Forelimb muscle (tissue), 1 donor: ENCODE results near the gene NTM. TPM values are rescaled to one million over a fixed set of nuclear protein-coding genes. Genes with fewer than 3 reads are reported as not detected.
"Not testable (repeated sequence)": the region's sequence is repeated elsewhere in the genome, so short reads cannot be mapped to it uniquely, and the experiment has no call there.

Experiments used
- DNase-seq: peaks from one replicate; pipeline ENCODE4 v3.0.0-alpha.2; 2013; ENCODE audit warnings: low read depth
- polyA plus RNA-seq: library from polyadenylated mRNA; unstranded; fragments of 120-200 nt; gene quantifications from one replicate; pipeline ENCODE4 v1.2.1, GENCODE V29; 2013; ENCODE audit not compliant: insufficient read length

The NTM gene
- polyA plus RNA-seq, 1 donor, result 15.0 TPM

DNA sequence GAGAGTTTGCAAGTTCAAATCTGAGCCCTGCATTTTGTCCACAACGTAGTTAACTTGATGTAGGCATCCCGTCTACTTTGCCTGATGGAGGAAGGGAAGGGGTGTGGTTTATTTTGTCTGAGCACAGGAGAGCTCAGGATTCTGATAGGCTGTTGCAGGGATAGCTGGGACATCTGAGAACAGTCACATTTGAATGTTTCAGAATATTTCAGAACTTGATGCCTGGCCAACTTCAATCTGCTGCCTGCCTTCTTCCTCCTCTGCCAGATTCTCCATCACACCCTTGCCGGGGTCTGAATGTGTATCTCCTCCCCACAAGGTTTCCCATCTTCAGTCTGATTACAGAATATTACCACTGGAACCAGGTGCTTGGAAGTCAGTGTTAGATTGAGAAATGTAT is 51.6 kb downstream of the NTM start:
- DNase-seq, result no peak

- no peak for DNase-seq
These were observed 52.1 kb downstream of the NTM start for GRCh38 chr11:131422496-131422895.

- DNase-seq, result no peak
These were observed 53.3 kb downstream of the NTM start for GRCh38 chr11:131423688-131424087.

GRCh38 chr11:131424257-131424876 is 54.0 kb downstream of the NTM start:
- DNase-seq, result not testable (repeated sequence)

DNA sequence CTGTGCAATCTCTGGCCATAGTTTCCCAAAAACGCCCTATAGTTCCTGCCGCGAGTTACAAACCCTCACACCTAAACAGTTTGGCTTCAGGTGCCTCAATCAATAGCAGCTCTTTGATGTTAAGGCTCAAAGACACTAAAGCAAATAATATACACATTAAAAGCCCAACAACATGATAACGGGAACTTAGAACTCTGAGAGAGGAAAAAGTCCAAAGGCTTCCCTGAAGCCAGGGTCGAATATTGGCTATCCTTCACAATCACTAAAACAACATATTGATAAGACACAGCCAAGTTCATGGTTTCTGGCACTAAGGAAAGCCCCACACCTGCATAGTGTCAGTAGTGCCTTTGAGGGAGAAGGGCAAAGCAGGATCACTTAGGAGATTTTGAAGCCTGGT is 54.9 kb downstream of the NTM start:
- DNase-seq, result no peak

DNA sequence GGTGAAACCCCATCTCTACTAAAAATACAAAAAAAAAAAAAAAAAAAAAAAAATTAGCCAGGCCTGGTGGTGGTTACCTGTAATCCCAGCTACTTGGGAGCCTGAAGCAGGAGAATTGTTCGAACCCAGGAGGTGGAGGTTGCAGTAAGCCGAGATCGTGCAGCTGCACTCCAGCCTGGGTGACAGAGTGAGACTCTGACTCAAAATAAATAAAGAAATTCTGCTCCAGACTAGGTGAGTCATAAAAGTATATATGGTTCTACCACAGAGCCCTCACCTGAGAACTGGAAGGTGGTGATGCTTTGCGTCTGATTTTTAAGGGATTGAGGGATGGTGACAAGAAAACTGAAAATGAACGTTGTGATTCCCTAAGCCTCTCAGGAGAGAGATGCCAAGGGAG is 58.4 kb downstream of the NTM start:
- DNase-seq, result no peak

DNA sequence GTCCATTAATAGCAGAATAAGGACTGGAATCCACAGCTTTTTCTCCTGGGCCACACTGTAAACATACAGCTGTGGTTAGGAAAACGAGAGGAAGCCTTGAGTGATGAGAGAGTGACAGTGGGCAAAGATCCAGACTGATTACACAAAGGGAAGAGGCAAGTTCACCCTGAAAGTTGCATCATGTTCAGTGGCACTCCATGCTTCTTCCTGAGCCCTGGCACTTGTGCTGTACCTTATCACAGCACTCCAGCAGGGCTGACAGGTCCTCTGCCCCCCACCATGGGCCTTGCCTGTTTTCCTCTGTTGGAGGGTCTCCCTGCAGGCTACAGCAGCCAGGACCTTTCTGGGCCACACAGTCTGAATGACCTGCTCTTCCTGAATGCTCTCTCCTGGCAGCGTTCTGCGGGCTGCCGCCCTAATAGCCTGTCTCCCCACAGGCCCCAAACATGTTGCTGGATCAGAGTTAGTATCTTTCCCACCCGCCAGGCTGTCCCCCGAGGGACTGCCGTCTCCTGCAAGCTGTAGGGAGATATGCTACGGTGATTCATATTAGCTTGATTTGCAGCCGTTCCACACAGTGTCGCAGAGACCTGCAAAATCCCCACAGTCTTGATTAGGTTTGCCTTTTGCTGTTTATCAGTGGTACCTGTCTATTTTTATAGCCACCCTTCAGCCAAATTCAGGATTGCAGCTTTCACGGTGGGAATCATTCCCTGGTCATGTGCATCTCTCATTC is 60.2 kb downstream of the NTM start:
- DNase-seq, result no peak

- no peak for DNase-seq
These were observed 70.8 kb downstream of the NTM start for GRCh38 chr11:131441051-131441810.

DNA sequence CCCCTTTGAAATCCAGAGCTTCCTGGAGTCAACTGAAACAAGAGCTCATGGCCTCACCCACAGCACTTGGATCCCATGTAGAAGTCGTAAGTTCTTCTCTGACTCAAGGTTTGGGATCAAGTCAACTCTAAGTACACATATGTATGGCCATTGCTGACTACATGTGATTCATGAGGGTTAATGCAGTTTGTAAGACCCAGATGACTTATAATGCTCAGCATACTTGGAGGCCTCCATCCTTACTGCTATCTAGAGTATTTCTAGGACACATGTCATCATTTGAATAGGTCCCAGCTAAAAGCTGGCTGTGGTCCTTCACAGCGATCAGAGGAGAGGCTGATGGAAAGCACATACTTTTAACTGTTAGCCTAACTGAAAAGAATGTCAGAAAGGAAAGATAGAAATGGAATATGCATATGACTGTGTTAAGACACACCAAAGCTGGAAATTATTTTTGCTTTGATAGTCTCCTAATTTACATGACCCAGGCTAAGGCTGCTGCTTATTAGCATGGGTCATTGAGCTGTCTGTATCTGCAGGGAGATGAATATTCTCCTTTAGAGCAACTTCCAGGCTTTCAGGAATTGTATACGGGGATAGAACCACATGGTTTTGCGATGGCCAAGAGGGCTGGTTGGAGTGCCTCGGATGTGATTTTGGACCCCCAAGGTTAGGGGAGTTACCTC is 76.3 kb downstream of the NTM start:
- DNase-seq, result peak; percentile 11

DNA sequence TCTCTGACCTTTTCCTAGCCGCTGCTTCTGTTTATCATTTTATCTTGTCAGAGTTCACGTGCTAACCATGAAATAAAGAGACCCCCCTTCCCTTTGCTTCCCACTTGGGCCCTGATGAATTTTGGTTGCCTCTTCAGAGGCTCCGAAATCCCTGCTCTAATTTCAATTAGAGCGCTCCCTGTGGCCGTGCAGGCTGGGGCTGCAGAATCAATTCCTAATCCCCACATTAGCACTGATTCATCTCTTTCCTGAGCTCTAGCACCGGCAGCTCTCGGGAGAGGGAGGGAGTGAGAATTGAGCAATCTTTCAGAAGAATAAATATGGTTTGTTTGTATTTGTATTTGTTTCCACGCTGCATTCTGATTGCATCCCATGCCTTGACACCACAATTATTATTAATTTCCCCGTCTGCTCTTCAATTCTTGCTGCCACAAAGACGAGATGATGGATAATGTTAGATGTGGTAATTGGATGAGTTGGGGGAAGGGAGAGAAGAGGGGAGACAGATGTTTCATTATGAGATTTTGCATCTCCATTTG is 76.9 kb downstream of the NTM start:
- no peak for DNase-seq

GRCh38 chr11:131447898-131448297 is 77.5 kb downstream of the NTM start:
- no peak for DNase-seq

DNA sequence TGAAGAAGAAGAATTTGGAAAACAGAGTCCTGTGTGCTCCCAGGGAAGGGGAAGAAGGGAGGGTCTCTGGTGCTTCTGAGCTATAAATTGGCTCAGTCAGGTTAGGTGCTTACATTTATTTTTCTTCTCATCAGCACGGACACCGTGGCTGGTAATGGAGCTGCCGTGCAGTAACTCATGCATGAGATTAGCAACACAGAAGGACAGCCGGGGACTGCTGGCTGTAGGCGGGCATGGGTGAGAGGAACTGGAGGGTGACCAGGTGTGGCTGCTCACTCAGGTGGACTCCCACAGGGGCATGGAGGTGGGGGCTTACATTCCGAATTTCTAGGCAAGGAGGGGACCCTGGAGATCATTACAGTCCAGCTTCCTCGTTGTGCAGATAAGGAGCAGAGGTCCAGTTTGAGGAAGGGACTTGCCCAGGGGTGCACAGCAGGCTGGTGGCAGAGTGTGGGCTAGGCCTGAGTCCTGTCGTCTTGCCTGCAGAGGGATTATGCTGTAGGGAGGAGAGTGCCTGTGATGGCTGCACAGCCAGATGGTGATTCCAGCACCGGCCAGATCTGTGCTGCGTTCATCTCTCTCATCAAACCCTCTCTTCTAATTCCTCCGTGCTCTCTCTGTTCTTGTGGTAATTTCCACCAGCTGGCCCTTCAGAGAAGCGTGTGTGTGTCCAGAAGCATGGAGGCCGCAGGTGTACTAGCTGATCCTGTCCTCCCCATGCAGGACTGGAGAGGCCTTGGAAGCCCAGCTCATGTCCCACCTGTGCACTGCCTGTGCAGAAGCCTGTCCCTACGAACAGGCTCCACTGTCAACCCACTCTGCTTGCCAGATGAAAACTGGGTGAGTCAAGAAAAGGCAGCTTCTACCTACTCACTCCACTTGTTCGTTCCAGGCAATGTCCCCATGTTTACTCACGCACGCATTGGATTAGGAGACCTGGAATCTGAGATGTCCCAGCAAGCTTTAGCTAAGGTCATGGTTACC is 78.9 kb downstream of the NTM start:
- no peak for DNase-seq

DNA sequence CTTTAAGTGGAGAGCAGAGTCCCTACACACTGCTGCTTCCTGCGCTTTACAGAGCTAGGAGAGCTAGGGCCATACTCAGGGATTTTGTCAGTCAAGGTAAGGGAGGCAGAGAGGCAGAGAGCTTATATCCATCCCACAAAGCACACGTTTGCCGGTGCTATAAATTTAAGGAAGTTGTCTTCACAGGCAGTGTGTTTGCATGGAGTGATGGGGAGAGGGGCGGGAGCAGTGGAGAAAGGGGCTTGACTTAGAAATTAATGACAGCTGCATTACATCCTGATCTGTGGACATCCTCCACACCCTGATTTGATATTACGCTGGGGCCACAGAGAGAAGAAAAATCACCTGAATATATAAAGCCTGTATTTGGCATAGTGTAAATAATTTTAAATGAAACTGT is 84.1 kb downstream of the NTM start:
- no peak for DNase-seq

DNA sequence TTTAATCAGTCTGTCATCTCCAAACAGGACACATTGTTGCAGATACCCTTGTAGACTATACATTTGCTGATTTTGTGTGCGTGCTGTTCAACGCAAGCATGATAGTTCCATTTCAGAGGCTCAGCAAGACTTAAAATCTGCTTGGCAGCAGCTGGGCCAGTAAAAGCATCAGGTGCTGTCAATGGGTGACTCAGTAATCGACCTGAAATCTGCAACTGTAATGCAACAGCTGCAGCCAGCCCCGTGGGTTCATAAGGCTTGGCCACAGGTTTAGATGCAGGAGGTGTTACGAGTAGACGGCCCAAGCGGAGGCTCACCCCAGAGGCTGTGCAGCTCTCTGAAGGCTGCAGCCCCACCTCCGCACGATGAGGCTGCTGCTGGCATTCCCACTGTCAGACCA is 84.6 kb downstream of the NTM start:
- DNase-seq, result no peak

DNA sequence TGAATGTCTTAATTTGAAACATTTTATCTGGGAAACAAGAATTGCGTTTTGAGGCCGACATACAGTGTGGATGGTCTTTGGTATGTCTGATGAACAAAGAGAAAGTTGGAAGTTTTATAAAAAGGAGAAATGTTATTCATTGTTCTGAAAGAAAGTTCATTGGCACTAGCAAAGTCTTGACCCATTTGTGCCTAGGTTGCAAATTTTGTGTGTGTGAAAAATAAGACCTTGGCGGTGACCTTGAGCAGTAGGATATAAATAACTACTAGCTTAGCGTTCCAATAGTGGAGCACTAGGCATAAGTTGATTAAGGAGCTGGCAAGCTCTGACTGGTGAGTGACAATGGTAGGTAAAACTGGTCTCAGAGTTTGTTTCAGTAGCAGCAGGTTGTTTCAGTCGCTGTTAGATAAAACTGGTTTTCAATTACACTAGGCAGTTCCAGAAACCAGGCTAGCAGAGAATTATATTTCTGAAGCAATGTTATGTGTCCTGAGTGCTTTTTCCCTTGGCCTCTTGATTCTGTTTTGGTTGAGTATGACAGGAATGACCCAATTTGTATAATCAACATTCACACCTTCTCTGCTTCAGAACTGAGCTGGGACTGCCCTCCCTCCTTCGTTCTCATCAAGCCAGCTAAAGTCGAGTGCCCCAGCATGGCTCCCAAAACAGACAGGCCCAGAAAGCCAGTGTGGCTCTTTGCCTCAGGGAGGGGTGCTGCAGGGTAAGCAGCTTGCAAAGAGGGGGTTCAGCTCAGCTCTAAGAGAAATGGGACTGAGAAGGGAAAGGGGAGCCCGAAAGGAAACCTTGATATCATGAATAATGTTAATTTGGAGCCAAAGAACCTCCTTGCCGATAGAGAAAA is 85.7 kb downstream of the NTM start:
- no peak for DNase-seq

DNA sequence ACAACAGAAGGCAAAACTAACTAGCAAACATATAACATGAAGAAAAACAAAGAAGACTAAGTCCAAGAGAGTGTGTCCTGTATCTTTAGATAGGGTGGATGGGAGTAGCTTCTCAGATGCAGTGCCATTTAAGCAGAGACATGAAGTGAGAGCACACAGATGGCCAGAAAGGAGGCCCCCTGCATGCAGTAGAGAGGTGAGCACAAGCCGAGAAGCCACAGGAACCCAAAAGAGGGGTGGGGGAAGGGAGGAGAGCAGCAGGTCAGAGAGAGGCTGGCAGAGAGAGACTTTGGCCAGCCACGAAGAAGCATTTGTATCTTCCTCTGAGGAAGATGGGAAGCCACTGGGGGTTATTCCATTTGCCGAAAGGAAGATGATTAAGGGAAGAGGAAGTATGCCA is 86.7 kb downstream of the NTM start:
- DNase-seq, result no peak

- no peak for DNase-seq
These were observed 88.0 kb downstream of the NTM start for GRCh38 chr11:131458421-131458820.

DNA sequence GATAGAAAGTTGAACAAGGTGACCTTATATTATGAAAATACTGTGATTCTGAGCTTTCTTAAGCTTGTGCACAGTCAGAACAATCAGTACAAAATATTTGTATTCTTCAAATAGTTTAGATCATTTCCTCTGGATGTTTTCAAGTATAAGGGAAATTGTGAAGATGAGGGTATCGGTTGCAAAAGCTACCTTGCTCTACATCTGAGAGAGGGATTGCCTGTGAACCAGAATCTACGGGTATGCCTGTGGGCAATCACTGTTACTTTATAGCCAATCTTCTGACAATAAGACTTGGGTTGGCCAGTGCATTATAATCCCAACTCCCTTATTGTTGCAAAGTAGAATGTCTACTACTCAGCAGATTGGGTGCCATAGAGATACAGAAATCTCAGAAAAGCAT is 90.5 kb downstream of the NTM start:
- no peak for DNase-seq

GRCh38 chr11:131462622-131463021 is 92.2 kb downstream of the NTM start:
- no peak for DNase-seq

DNA sequence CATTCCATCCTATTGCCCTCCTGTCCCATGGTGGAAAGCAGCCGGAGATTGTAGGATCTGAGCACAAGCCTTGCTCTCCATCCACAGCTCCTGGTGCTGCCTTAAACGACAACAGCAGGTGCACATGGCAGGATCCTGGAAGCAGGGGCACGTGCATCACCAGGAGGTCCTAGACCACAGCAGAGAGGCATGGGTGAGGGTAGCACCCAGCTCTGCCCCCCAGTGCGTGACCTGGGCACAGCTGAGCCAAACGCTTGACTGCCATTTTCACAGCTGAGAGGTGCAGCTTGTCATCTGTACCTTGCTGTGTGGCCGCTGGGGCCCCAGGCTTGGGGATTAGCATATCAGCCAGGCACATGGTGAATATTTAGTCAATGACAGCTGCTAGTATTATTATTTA is 92.7 kb downstream of the NTM start:
- DNase-seq, result no peak
